Loucy (cell line): Measurements from ENCODE around the gene CDH15.

Experiments used
- H2AFZ ChIP-seq: fragments of 200-600 bp; sonication (generic); 2 replicates; pipeline ENCODE4 v1.6.0; 2016; ENCODE audit warnings: antibody characterized with exemption, mild to moderate bottlenecking, low read length, moderate library complexity
- H3F3A ChIP-seq: fragments of 200-600 bp; 2 replicates; pipeline ENCODE4 v1.6.0; 2016; ENCODE audit warnings: antibody characterized with exemption, low read depth, mild to moderate bottlenecking
- H3K27me3 ChIP-seq: fragments of 200-600 bp; sonication (generic); 2 replicates; pipeline ENCODE4 v1.6.1; 2014; ENCODE audit warnings: low read length, mild to moderate bottlenecking; ENCODE audit not compliant: insufficient read depth, poor library complexity, severe bottlenecking
- H3K36me3 ChIP-seq: fragments of 200-600 bp; sonication (generic); 2 replicates; pipeline ENCODE4 v1.6.1; 2016; ENCODE audit warnings: low read length; ENCODE audit not compliant: insufficient read depth
- H3K4me1 ChIP-seq: fragments of 200-600 bp; sonication (generic); 2 replicates; pipeline ENCODE4 v1.5.1; 2014; ENCODE audit warnings: low read length, mild to moderate bottlenecking; ENCODE audit not compliant: insufficient read depth, poor library complexity, severe bottlenecking
- H3K4me2 ChIP-seq: fragments of 200-600 bp; sonication (generic); 2 replicates; pipeline ENCODE4 v1.6.0; 2014; ENCODE audit warnings: antibody characterized with exemption, low read length, low read depth, mild to moderate bottlenecking; ENCODE audit not compliant: poor library complexity, severe bottlenecking
- H3K4me3 ChIP-seq: fragments of 200-600 bp; sonication (generic); 2 replicates; pipeline ENCODE4 v1.5.1; 2014; ENCODE audit warnings: low read length, mild to moderate bottlenecking, mixed read lengths; ENCODE audit not compliant: poor library complexity, severe bottlenecking
- H3K79me2 ChIP-seq: fragments of 200-600 bp; sonication (generic); 2 replicates; pipeline ENCODE4 v1.6.1; 2014; ENCODE audit warnings: low read length; ENCODE audit not compliant: insufficient read depth
- H3K9ac ChIP-seq: fragments of 200-600 bp; sonication (generic); 2 replicates; pipeline ENCODE4 v1.6.0; 2014; ENCODE audit warnings: mild to moderate bottlenecking, low read depth, low read length, moderate library complexity; ENCODE audit not compliant: poor library complexity, severe bottlenecking
- H3K9me2 ChIP-seq: fragments of 200-600 bp; sonication (generic); replicated peaks from 2 replicates; pipeline ENCODE4 v1.6.1; 2016; ENCODE audit warnings: low read depth, low read length, mixed read lengths
- H3K9me3 ChIP-seq: fragments of 200-600 bp; sonication (generic); 2 replicates; pipeline ENCODE4 v1.6.1; 2014; ENCODE audit warnings: mild to moderate bottlenecking, antibody characterized with exemption, low read length, low read depth; ENCODE audit not compliant: insufficient read depth
- H4K20me1 ChIP-seq: fragments of 200-600 bp; sonication (generic); 2 replicates; pipeline ENCODE4 v1.6.0; 2014; ENCODE audit warnings: antibody characterized with exemption, low read length, mild to moderate bottlenecking; ENCODE audit not compliant: insufficient read depth, poor library complexity, severe bottlenecking
- CTCF ChIP-seq: fragments of 200-600 bp; sonication (generic); conservative IDR thresholded peaks from 2 replicates; pipeline ENCODE4 v1.5.1; 2014; ENCODE audit warnings: mild to moderate bottlenecking, antibody characterized with exemption, low read length
- EZH2phosphoT487 ChIP-seq: fragments of 200-600 bp; IDR thresholded peaks from 2 replicates; pipeline ENCODE4 v1.6.1; 2018; ENCODE audit warnings: antibody characterized with exemption, mild to moderate bottlenecking, moderate library complexity, borderline replicate concordance

The CDH15 gene

GRCh38 chr16:89224665-89225064 is 53.1 kb downstream of the CDH15 start:
- H3K4me3 ChIP-seq = no peak overlapping the region
- TF ChIP-seq EZH2phosphoT487 = no peak
- no peak for TF ChIP-seq CTCF
- no peak overlapping the region for H3K9ac ChIP-seq
- no peaks in the 10 kb centered on the region; the same call in 1 of the 2 replicates for H3K36me3 ChIP-seq
- no peaks in the 10 kb centered on the region for H3K79me2 ChIP-seq
- H3K9me2 ChIP-seq = no peaks in the 10 kb centered on the region
- no peaks in the 10 kb centered on the region for H3K27me3 ChIP-seq
- H2AFZ ChIP-seq = no peak overlapping the region
- no peaks in the 10 kb centered on the region for H3K9me3 ChIP-seq
- H3F3A ChIP-seq = no peaks in the 10 kb centered on the region
- H3K4me2 ChIP-seq = no peak overlapping the region
- H3K4me1 ChIP-seq = no peaks in the 10 kb centered on the region
- no peaks in the 10 kb centered on the region for H4K20me1 ChIP-seq

- Histone ChIP-seq H3K36me3 (no peaks in the 10 kb centered on the region; the same call in 1 of the 2 replicates), H4K20me1 (no peaks in the 10 kb centered on the region), H3K27me3 (no peaks in the 10 kb centered on the region), H3K9me2 (no peaks in the 10 kb centered on the region), H3F3A (no peaks in the 10 kb centered on the region), H3K4me2 (no peak overlapping the region), H3K4me1 (no peaks in the 10 kb centered on the region), H2AFZ (no peak overlapping the region), H3K9me3 (no peaks in the 10 kb centered on the region), H3K9ac (no peak overlapping the region), H3K79me2 (no peaks in the 10 kb centered on the region), H3K4me3 (no peak overlapping the region)
- no peak for TF ChIP-seq EZH2phosphoT487
These were observed 58.7 kb downstream of the CDH15 start for GRCh38 chr16:89230255-89230654.

GRCh38 chr16:89232107-89232506 is 60.6 kb downstream of the CDH15 start:
- Histone ChIP-seq H3K4me2 (no peak overlapping the region), H3K9me3 (no peaks in the 10 kb centered on the region), H3K79me2 (no peaks in the 10 kb centered on the region), H3K27me3 (no peaks in the 10 kb centered on the region), H4K20me1 (no peaks in the 10 kb centered on the region), H3K9ac (no peak overlapping the region), H2AFZ (no peak overlapping the region), H3K4me3 (no peak overlapping the region), H3K9me2 (no peaks in the 10 kb centered on the region), H3K36me3 (no peaks in the 10 kb centered on the region; the same call in 1 of the 2 replicates), H3F3A (no peaks in the 10 kb centered on the region), H3K4me1 (no peaks in the 10 kb centered on the region)
- TF ChIP-seq CTCF = no peak
- no peak for TF ChIP-seq EZH2phosphoT487
